C4-2B (cell line): ENCODE measurements around the gene CAMKK1.

Experiments
- ZFX ChIP-seq: fragments of 450-650 bp; IDR thresholded peaks from 2 replicates; pipeline ENCODE4 v1.6.1; 2017
- TF ChIP-seq, protein P1 (sequence below): fragments of 450-650 bp; conservative IDR thresholded peaks from 2 replicates; pipeline ENCODE4 v1.5.1; 2017; ENCODE audit warnings: mild to moderate bottlenecking

DNA sequence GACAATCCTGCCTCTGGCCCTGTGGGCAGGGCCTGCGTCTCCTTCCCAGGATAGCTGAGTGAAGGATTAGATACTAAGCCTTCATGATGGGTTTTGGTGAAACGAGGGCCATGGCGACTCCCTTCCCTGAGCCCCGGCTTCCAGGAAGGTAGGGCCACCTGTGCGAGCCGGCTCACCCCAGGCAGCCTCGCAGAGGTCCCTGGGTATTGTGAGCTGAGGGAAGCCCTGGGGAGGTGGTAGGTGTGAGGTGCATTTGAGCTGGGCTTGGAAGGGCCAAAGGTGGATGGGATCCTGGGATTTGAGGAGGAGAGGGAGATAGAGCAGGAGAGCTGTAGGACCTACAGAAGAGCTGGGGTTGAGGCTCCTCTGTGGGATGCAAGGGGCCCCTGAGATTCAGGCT is 29.9 kb upstream of the CAMKK1 start:
- TF ChIP-seq, protein P1, sequence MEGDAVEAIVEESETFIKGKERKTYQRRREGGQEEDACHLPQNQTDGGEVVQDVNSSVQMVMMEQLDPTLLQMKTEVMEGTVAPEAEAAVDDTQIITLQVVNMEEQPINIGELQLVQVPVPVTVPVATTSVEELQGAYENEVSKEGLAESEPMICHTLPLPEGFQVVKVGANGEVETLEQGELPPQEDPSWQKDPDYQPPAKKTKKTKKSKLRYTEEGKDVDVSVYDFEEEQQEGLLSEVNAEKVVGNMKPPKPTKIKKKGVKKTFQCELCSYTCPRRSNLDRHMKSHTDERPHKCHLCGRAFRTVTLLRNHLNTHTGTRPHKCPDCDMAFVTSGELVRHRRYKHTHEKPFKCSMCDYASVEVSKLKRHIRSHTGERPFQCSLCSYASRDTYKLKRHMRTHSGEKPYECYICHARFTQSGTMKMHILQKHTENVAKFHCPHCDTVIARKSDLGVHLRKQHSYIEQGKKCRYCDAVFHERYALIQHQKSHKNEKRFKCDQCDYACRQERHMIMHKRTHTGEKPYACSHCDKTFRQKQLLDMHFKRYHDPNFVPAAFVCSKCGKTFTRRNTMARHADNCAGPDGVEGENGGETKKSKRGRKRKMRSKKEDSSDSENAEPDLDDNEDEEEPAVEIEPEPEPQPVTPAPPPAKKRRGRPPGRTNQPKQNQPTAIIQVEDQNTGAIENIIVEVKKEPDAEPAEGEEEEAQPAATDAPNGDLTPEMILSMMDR, result no peak
- no peak for TF ChIP-seq ZFX
